ENCODE results near the gene UNCX. TPM values are rescaled to one million over a fixed set of nuclear protein-coding genes. Genes with fewer than 3 reads are reported as not detected.

UNCX gene
- total and polyA plus RNA-seq, 2 of the 4 experiments (the other 2 are of a cell fraction), result not detected

DNA sequence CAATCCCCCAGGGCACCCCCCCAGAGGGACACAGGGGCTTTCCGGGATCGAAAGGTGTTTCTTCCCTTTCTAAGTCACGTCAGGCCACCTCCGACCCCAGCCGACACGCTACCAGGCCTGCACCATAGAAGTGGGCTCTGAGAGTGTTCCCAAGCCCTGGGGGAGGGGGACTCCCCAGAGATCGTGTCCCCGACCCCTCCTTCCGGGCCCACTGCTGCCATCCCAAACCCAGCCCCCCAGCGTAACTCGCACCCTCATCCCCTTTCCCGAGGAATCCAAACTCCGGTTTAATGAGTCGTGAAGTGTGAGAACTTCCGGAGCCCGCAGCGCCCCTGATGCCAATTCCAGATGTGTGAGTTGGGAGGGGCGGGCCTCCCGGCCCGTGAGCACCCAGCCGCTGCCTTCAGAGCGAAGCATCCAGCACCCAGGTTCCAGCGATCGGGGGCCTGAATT is 11.3 kb downstream of the UNCX start:
- no peak overlapping the region for H3K4ac ChIP-seq (ENCODE audit: low read depth, low read length)
- DNase-seq (no peak), ATAC-seq (ENCODE audit: low read depth) (no peak)
- dilution Hi-C loops (cut with HindIII; ENCODE audit: low sequenced_read_pairs, unreplicated experiment) (no loop called here), intact Hi-C loops (cut with micrococcal nuclease) (no loop called here), in situ Hi-C loops (cut with MboI; ENCODE audit: low sequenced_read_pairs) (no loop called here)
- no peak overlapping the region for H4K91ac ChIP-seq (ENCODE audit: insufficient read depth, low read depth, low read length)
- H3K9ac ChIP-seq (ENCODE audit: low read depth, low read length), result no peak overlapping the region
- H2AK9ac ChIP-seq (replicated peaks; ENCODE audit: low read depth, low read length, poor library complexity), result no peak overlapping the region
- H3K27ac ChIP-seq (ENCODE audit: insufficient read depth, low read length), result no peak overlapping the region
- H3K4me3 ChIP-seq (ENCODE audit: insufficient read depth, low read depth, low read length), result no peak overlapping the region
- H3K27me3 ChIP-seq (ENCODE audit: control insufficient read depth, insufficient read depth, low read length), result peaks cover 95% of the 10 kb centered on the region
- 4% methylated on average over 3 of the region's 24 CpGs; no CpG with 5 or more reads in 1 of the 2 experiments for WGBS, 2 experiments (ENCODE audit: extremely low coverage in 2 of 2, insufficient read length in 1 of 2)
- no peak overlapping the region for H4K5ac ChIP-seq (ENCODE audit: low read depth, low read length)
- H3K14ac ChIP-seq (replicated peaks; ENCODE audit: low read depth, low read length), result no peak overlapping the region
- H3K56ac ChIP-seq (ENCODE audit: extremely low read depth, insufficient read depth, low read length), result no peak overlapping the region
- CTCF ChIA-PET, result interaction anchor here (0.6 kb wide), 1 partner anchor 1106 kb away, joined by 3 read pairs; no protein-coding TSS in a partner anchor
- H4K8ac ChIP-seq (ENCODE audit: low read depth in 2 of 2, low read length in 2 of 2), result no peak overlapping the region
- H3K9me3 ChIP-seq (ENCODE audit: control insufficient read depth, insufficient read depth, low read length), result peaks cover 26% of the 10 kb centered on the region
- no peaks in the 10 kb centered on the region for H3K9me1 ChIP-seq (ENCODE audit: insufficient read depth, low read length)
- no peak overlapping the region for H2BK5ac ChIP-seq (ENCODE audit: low read depth, low read length, poor library complexity, severe bottlenecking)
- BruUV-seq (replicated peaks), result no TSS peak
- no peak overlapping the region for H3K4me2 ChIP-seq (ENCODE audit: low read depth, low read length)
- no peak overlapping the region for H3K18ac ChIP-seq (ENCODE audit: low read depth, low read length)
- H2BK120ac ChIP-seq (ENCODE audit: low read depth, low read length), result no peak overlapping the region
- no peaks in the 10 kb centered on the region for H4K20me1 ChIP-seq (ENCODE audit: insufficient read depth, low read length)
- no peaks in the 10 kb centered on the region for H3K79me1 ChIP-seq (ENCODE audit: low read depth in 1 of 2, low read length in 2 of 2)
- no peak overlapping the region for H2BK20ac ChIP-seq (ENCODE audit: low read depth, low read length)
- POLR2A ChIA-PET (ENCODE audit: unreplicated experiment), result no interaction called here
- H2AFZ ChIP-seq (replicated peaks; ENCODE audit: low read length, poor library complexity), result no peak overlapping the region
- TF ChIP-seq, protein P1, sequence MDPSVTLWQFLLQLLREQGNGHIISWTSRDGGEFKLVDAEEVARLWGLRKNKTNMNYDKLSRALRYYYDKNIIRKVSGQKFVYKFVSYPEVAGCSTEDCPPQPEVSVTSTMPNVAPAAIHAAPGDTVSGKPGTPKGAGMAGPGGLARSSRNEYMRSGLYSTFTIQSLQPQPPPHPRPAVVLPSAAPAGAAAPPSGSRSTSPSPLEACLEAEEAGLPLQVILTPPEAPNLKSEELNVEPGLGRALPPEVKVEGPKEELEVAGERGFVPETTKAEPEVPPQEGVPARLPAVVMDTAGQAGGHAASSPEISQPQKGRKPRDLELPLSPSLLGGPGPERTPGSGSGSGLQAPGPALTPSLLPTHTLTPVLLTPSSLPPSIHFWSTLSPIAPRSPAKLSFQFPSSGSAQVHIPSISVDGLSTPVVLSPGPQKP (IDR thresholded peaks at IDR 0.05; ENCODE audit: borderline replicate concordance, low read depth, low read length), result no peak
- TF ChIP-seq MAFK (IDR thresholded peaks at IDR 0.05; ENCODE audit: low read depth, low read length) (no peak), BHLHE40 (IDR thresholded peaks at IDR 0.05; ENCODE audit: low read depth, low read length) (no peak), SMC3 (IDR thresholded peaks at IDR 0.05; ENCODE audit: low read depth, low read length) (no peak), NFE2L2 (IDR thresholded peaks at IDR 0.05; ENCODE audit: low read depth, low read length) (no peak)
- no peaks in the 10 kb centered on the region; the same call in 1 of the 2 replicates for H3K36me3 ChIP-seq (ENCODE audit: control insufficient read depth, insufficient read depth, low read length)
- H2BK15ac ChIP-seq (ENCODE audit: low read depth, low read length), result no peak overlapping the region
- no peak overlapping the region for H2AK5ac ChIP-seq (ENCODE audit: low read depth, low read length)
- H3K4me1 ChIP-seq (ENCODE audit: control insufficient read depth, insufficient read depth, low read length), result no peaks in the 10 kb centered on the region
- H3K23ac ChIP-seq (ENCODE audit: low read depth, low read length), result no peak overlapping the region

Data from IMR-90 (cell line).